ENCODE data around the gene APOL3. TPM values are rescaled to one million over a fixed set of nuclear protein-coding genes. Genes with fewer than 3 reads are reported as not detected.
A peak's percentile ranks its signal among the peaks of the same experiment; 100 is the strongest.
"Not testable (repeated sequence)": the region's sequence is repeated elsewhere in the genome, so short reads cannot be mapped to it uniquely, and the experiment has no call there.

The APOL3 gene
- total RNA-seq, 2 donors from 2014 or later: 79.8 to 169 TPM

- ATAC-seq: no peak
- Mint-ChIP-seq H3K4me3 (no peak overlapping the region), H3K27me3 (peaks cover 14 to 24% of the 10 kb centered on the region in 2 donors), H3K27ac (no peak overlapping the region), H3K4me1 (ENCODE audit: low read depth in 2 of 2) (peaks cover 0 to under 1% of the 10 kb centered on the region in 2 donors), H3K9me3 (no peaks in the 10 kb centered on the region), H3K36me3 (no peaks in the 10 kb centered on the region)
- no peak for DNase-seq (ENCODE audit: low spot score)
These were observed 55.6 kb downstream of the APOL3 start for GRCh38 chr22:36104988-36105387.

- no peak for DNase-seq (ENCODE audit: low spot score)
- Mint-ChIP-seq H3K27me3 (peaks cover 14 to 24% of the 10 kb centered on the region in 2 donors), H3K9me3 (no peaks in the 10 kb centered on the region), H3K27ac (no peak overlapping the region), H3K4me1 (ENCODE audit: low read depth in 2 of 2) (no peaks in the 10 kb centered on the region), H3K4me3 (no peak overlapping the region), H3K36me3 (no peaks in the 10 kb centered on the region)
- ATAC-seq: no peak
These were observed 56.1 kb downstream of the APOL3 start for GRCh38 chr22:36104435-36104834.

GRCh38 chr22:36103891-36104290, 56.7 kb downstream of the APOL3 start:
- no peaks in the 10 kb centered on the region for H3K9me3 Mint-ChIP-seq
- peaks cover 14 to 24% of the 10 kb centered on the region in 2 donors for H3K27me3 Mint-ChIP-seq
- H3K36me3 Mint-ChIP-seq: no peaks in the 10 kb centered on the region
- ATAC-seq: no peak
- H3K27ac Mint-ChIP-seq: no peak overlapping the region
- no peaks in the 10 kb centered on the region for H3K4me1 Mint-ChIP-seq (ENCODE audit: low read depth in 2 of 2)
- no peak for DNase-seq (ENCODE audit: low spot score)
- H3K4me3 Mint-ChIP-seq: no peak overlapping the region

GRCh38 chr22:36102995-36103394, 57.6 kb downstream of the APOL3 start:
- ATAC-seq (no peak), DNase-seq (ENCODE audit: low spot score) (no peak)
- Mint-ChIP-seq H3K27ac (no peak overlapping the region), H3K36me3 (no peaks in the 10 kb centered on the region), H3K4me3 (no peak overlapping the region), H3K9me3 (no peaks in the 10 kb centered on the region), H3K27me3 (peaks cover 14 to 24% of the 10 kb centered on the region in 2 donors), H3K4me1 (ENCODE audit: low read depth in 2 of 2) (no peaks in the 10 kb centered on the region)

GRCh38 chr22:36101756-36102155, 58.8 kb downstream of the APOL3 start:
- peaks cover 14 to 23% of the 10 kb centered on the region in 2 donors for H3K27me3 Mint-ChIP-seq
- H3K27ac Mint-ChIP-seq: no peak overlapping the region
- H3K36me3 Mint-ChIP-seq: no peaks in the 10 kb centered on the region
- H3K4me1 Mint-ChIP-seq (ENCODE audit: low read depth in 2 of 2): no peaks in the 10 kb centered on the region
- H3K4me3 Mint-ChIP-seq: no peak overlapping the region
- no peaks in the 10 kb centered on the region for H3K9me3 Mint-ChIP-seq
- DNase-seq (ENCODE audit: low spot score): peak; percentile 37
- ATAC-seq: no peak

GRCh38 chr22:36100908-36101307, 59.6 kb downstream of the APOL3 start:
- H3K4me3 Mint-ChIP-seq; H3K4me1 Mint-ChIP-seq (ENCODE audit: low read depth in 2 of 2); H3K9me3 Mint-ChIP-seq; H3K36me3 Mint-ChIP-seq; DNase-seq (ENCODE audit: low spot score); ATAC-seq; H3K27ac Mint-ChIP-seq: not testable (repeated sequence)
- peaks cover 9 to 14% of the 10 kb centered on the region in 2 donors for H3K27me3 Mint-ChIP-seq

GRCh38 chr22:36100134-36100824, 60.3 kb downstream of the APOL3 start:
- DNase-seq (ENCODE audit: low spot score) (no peak), ATAC-seq (no peak)
- no peaks in the 10 kb centered on the region for H3K36me3 Mint-ChIP-seq
- H3K27me3 Mint-ChIP-seq: peaks cover 5 to 10% of the 10 kb centered on the region in 2 donors
- H3K4me1 Mint-ChIP-seq (ENCODE audit: low read depth in 2 of 2): no peaks in the 10 kb centered on the region
- H3K27ac Mint-ChIP-seq: no peak overlapping the region
- H3K9me3 Mint-ChIP-seq: no peaks in the 10 kb centered on the region
- H3K4me3 Mint-ChIP-seq: no peak overlapping the region

- not testable (repeated sequence) for H3K4me1 Mint-ChIP-seq (ENCODE audit: low read depth in 2 of 2); H3K4me3 Mint-ChIP-seq; H3K36me3 Mint-ChIP-seq; H3K9me3 Mint-ChIP-seq; ATAC-seq; H3K27ac Mint-ChIP-seq
- H3K27me3 Mint-ChIP-seq: peaks cover 5 to 10% of the 10 kb centered on the region in 2 donors
- DNase-seq (ENCODE audit: low spot score): peak; percentile 50
These were observed 61.0 kb downstream of the APOL3 start for GRCh38 chr22:36099561-36099960.

GRCh38 chr22:36097880-36098279, 62.7 kb downstream of the APOL3 start:
- ATAC-seq (no peak), DNase-seq (ENCODE audit: low spot score) (peak; percentile 15)
- no peaks in the 10 kb centered on the region for H3K36me3 Mint-ChIP-seq
- no peak overlapping the region for H3K27ac Mint-ChIP-seq
- H3K9me3 Mint-ChIP-seq: no peaks in the 10 kb centered on the region
- no peaks in the 10 kb centered on the region for H3K4me1 Mint-ChIP-seq (ENCODE audit: low read depth in 2 of 2)
- peaks cover 2 to 3% of the 10 kb centered on the region in 2 donors for H3K27me3 Mint-ChIP-seq
- H3K4me3 Mint-ChIP-seq: no peak overlapping the region

- not testable (repeated sequence) for DNase-seq (ENCODE audit: low spot score); ATAC-seq; H3K27ac Mint-ChIP-seq; H3K9me3 Mint-ChIP-seq; H3K36me3 Mint-ChIP-seq; H3K27me3 Mint-ChIP-seq; H3K4me1 Mint-ChIP-seq (ENCODE audit: low read depth in 2 of 2); H3K4me3 Mint-ChIP-seq
These were observed 69.8 kb downstream of the APOL3 start for GRCh38 chr22:36090772-36091171.

Other genes starting within 250 kb of the APOL3 start
- 1 to 10 TPM in 1 of 2 donors, under 1 TPM in 1; 0.71 to 1.8 TPM for gene RBFOX2, start 131.9 kb downstream of the APOL3 start, total RNA-seq
- 1 to 10 TPM in 1 of 2 donors, under 1 TPM in 1; 0.64 to 1.5 TPM for gene APOL4, start 41.1 kb upstream of the APOL3 start, total RNA-seq
- gene APOL2, start 78.8 kb upstream of the APOL3 start, total RNA-seq: 100 to 1,000 TPM in 1 of 2 donors, 10 to 100 TPM in 1; 92.1 to 231 TPM
- 100 to 1,000 TPM in 1 of 2 donors, 10 to 100 TPM in 1; 42.2 to 129 TPM for gene APOL1, start 92.4 kb upstream of the APOL3 start, total RNA-seq
- 100 to 1,000 TPM; 623 to 642 TPM for gene MYH9, start 227.2 kb upstream of the APOL3 start, total RNA-seq

Data from natural killer cell treated with Interleukin-12 subunit alpha and Interleukin-12 subunit beta and Interleukin-15 and Interleukin-18, amount 100 ng/mL, for 72 hours (primary cell).